ENCODE data around the gene ANKRD13B.

The ANKRD13B gene

GRCh38 chr17:29653995-29654714 is 61.2 kb downstream of the ANKRD13B start:
- no peak for FAIRE-seq

GRCh38 chr17:29655323-29655722 is 62.4 kb downstream of the ANKRD13B start:
- no peak for FAIRE-seq

- FAIRE-seq = no peak
Measured at GRCh38 chr17:29659155-29659554, 66.2 kb downstream of the ANKRD13B start.

GRCh38 chr17:29661213-29661612 is 68.3 kb downstream of the ANKRD13B start:
- FAIRE-seq = no peak

- no peak for FAIRE-seq
Measured at GRCh38 chr17:29663155-29663554, 70.2 kb downstream of the ANKRD13B start.
